ENCODE data around the gene SKOR1. TPM values are rescaled to one million over a fixed set of nuclear protein-coding genes. Genes with fewer than 3 reads are reported as not detected.

SKOR1 gene
- total RNA-seq, 1 donor from 2014 or later, result 0.21 TPM

DNA sequence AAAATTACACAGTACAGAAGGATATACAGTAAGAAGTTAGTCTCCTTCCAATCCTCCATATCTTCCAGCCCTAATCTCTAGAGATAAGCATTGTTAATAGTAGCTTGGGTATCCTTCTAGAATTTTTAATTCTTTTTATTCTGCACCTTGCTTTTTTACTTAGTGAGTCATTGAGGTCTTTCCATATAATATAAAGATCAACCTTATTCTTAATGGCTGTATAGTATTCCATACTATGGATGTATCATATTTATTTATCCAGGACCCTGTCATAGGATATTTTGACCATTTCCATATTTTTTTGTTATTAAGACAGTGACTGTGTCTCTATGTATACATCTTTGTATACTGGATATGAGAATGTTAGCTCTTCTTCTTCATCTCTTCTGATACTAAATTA lies 36.3 kb upstream of the SKOR1 start:
- H3K27ac Mint-ChIP-seq (ENCODE audit: unreplicated experiment), result no peak overlapping the region
- H3K4me3 Mint-ChIP-seq (ENCODE audit: unreplicated experiment), result no peak overlapping the region
- no peaks in the 10 kb centered on the region for H3K27me3 Mint-ChIP-seq (ENCODE audit: unreplicated experiment)
- H3K4me1 Mint-ChIP-seq (ENCODE audit: unreplicated experiment), result no peaks in the 10 kb centered on the region
- no peak for TF ChIP-seq CTCF (IDR thresholded peaks at IDR 0.05; ENCODE audit: unreplicated experiment)
- peaks cover 5% of the 10 kb centered on the region for H3K36me3 Mint-ChIP-seq (ENCODE audit: low read depth, unreplicated experiment)
- H3K9me3 Mint-ChIP-seq (ENCODE audit: unreplicated experiment), result no peaks in the 10 kb centered on the region
- DNase-seq (ENCODE audit: low spot score), result no peak

DNA sequence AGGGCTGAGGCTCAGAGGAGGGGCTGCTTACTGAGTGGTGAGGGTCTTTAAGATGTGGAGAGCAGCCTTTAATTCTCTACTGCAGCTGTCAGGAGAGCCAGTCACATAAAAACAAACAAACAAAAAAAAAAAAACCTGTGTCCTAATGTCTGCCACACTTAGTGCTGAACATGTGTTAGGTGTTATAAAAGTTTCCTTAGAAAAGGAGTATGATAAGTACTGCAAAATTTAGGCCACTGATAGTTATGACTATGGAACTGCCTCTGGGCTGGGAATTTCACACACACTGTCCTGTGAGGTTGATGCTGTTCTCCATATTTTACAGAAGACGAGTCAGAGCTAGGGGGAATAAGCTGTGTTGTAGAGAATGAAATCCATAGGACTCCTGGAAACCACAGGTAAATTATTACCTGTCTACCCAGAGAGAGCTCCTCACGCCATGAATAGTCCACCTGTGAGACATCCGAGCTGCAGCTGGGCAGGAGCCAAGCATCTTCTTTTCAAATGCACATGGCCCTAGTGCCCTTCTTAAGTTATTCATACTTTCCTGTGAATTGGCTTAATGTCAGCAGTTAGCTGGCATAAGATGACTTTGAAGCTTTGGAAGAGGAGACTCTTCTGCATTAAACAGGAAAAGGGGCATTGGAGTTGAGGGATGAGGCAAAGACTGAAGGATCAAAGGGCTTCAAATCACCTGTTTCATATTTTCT lies 34.5 kb upstream of the SKOR1 start:
- H3K27ac Mint-ChIP-seq (ENCODE audit: unreplicated experiment), result no peak overlapping the region
- no peaks in the 10 kb centered on the region for H3K4me1 Mint-ChIP-seq (ENCODE audit: unreplicated experiment)
- H3K9me3 Mint-ChIP-seq (ENCODE audit: unreplicated experiment), result no peaks in the 10 kb centered on the region
- TF ChIP-seq CTCF (IDR thresholded peaks at IDR 0.05; ENCODE audit: unreplicated experiment), result no peak
- H3K27me3 Mint-ChIP-seq (ENCODE audit: unreplicated experiment), result no peaks in the 10 kb centered on the region
- no peak for DNase-seq (ENCODE audit: low spot score)
- H3K4me3 Mint-ChIP-seq (ENCODE audit: unreplicated experiment), result no peak overlapping the region
- peaks cover 15% of the 10 kb centered on the region for H3K36me3 Mint-ChIP-seq (ENCODE audit: low read depth, unreplicated experiment)

GRCh38 chr15:67792250-67792942 lies 32.9 kb upstream of the SKOR1 start:
- H3K9me3 Mint-ChIP-seq (ENCODE audit: unreplicated experiment), result no peaks in the 10 kb centered on the region

GRCh38 chr15:67794832-67795574 lies 30.3 kb upstream of the SKOR1 start:
- Mint-ChIP-seq H3K4me1 (ENCODE audit: unreplicated experiment) (peaks cover 17% of the 10 kb centered on the region), H3K27me3 (ENCODE audit: unreplicated experiment) (no peaks in the 10 kb centered on the region), H3K4me3 (ENCODE audit: unreplicated experiment) (no peak overlapping the region), H3K27ac (ENCODE audit: unreplicated experiment) (no peak overlapping the region), H3K36me3 (ENCODE audit: low read depth, unreplicated experiment) (peaks cover 10% of the 10 kb centered on the region), H3K9me3 (ENCODE audit: unreplicated experiment) (no peaks in the 10 kb centered on the region)
- no peak for TF ChIP-seq CTCF (IDR thresholded peaks at IDR 0.05; ENCODE audit: unreplicated experiment)
- no peak for DNase-seq (ENCODE audit: low spot score)

More at GRCh38 chr15:67792250-67792942, 32.9 kb upstream of the SKOR1 start:
- no peaks in the 10 kb centered on the region for H3K27me3 Mint-ChIP-seq (ENCODE audit: unreplicated experiment)
- H3K4me3 Mint-ChIP-seq (ENCODE audit: unreplicated experiment), result no peak overlapping the region
- peaks cover 10% of the 10 kb centered on the region for H3K36me3 Mint-ChIP-seq (ENCODE audit: low read depth, unreplicated experiment)
- no peak for DNase-seq (ENCODE audit: low spot score)
- no peak overlapping the region for H3K27ac Mint-ChIP-seq (ENCODE audit: unreplicated experiment)
- TF ChIP-seq CTCF (IDR thresholded peaks at IDR 0.05; ENCODE audit: unreplicated experiment), result no peak
- H3K4me1 Mint-ChIP-seq (ENCODE audit: unreplicated experiment), result peaks cover 11% of the 10 kb centered on the region

Data from endothelial cell (in vitro differentiated cells).